Inferior parietal cortex (tissue), 1 donor: ENCODE data around the gene OR1M1.
A peak's percentile ranks its signal among the peaks of the same experiment; 100 is the strongest.

Experiments
- DNase-seq: peaks from one replicate; pipeline ENCODE4 v3.0.0-alpha.2; 2016; ENCODE audit errors: extremely low spot score

Gene OR1M1

DNA sequence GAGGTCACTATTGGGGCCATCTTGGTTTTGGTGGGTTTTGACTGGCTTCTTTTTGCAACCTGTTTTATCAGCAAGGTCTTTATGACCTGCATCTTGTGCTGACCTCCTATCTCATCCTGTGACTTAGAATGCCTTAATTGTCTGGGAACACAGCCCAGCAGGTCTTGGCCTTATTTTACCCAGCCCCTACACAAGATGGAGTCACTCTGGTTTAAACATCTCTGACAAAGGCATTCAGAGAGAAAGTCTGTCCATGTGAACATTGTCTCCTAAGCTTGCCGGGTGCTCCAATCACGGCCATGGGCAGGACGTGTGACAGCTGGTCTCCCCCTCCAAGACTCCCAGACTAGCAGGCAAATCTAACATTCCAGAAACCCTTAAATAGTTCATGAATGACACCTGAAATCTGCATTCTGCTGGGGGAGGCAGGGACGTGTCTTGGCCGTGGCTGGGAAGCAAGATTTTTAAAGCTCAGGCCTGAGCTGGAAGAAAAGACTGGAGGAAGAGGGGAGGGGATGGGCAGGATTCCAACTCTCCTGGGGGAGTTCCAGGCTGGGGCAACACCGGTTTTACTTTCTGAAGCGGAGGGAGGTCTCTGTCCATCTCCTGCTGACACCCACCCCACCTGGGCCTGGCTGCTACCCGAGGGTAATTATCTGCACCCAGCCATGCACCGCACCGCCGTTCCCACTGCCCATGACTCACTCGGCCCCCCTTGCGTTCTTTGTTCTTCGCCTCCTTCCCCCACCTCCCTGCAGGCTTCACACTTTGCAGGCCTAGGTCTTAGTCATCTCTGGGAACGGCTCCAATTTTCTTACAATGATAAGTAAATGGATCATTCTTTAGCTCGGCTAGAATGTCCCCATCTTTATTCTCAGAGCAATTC is 11.6 kb upstream of the OR1M1 start:
- DNase-seq = peak; percentile 76

DNA sequence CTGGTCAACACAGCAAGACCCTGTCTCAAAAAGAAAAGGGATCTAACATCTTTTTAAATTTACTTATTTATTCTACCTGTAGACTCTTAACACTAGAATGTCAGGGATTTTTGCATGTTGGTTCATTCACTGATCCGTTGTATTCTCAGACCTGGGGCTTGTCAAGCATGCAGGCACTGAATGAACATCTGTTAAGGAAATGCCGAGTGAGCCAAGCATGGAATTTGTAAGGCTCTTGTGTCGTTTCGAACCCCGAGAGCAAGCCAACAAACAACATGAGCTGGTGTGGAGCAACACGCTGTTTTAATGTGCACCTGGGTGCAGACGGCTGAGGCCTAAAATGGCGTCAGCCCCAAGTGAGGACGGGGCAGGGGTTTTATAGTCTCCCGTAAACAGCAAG is 10.0 kb upstream of the OR1M1 start:
- no peak for DNase-seq

DNA sequence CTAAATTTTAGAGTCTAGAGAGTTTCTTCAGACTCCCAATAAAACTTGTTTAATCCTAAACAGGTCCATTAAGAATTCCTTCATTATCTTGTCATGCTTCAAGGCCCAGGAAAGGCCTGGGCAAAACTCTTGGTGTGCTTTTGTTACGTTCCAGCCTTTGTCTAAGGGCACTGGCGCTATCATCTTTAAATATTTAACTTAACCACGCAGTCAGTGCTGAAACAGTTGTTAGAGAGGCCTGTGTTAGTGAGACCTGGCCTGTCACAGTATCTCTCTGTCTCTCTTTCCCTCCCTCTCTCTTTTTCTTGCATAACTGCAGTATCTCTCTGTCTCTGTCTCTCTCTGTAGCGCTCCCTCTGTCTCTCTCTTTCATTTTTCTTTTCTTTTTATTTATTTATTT is 8.2 kb upstream of the OR1M1 start:
- DNase-seq = no peak

DNA sequence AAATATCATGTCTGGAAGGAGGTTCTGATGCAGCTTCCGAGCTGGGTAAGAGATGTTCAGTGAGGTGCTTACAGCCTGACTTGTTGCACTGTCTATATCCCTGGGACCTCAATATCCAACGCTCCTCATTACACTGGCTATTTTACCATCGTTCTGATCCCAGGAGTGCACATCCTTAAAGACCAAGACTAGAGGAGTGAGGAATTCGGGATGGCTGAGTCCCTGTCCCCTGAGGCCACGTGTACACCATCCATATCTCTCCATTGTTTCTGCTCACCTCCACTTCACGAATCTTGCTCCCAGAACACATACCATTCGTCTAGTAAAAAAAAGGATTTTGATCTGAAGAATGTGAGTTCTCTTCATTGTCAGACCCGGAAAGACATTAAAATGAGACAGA is 20.5 kb downstream of the OR1M1 start, which contains the start of gene OR7G2:
Gene OR7G2 (minus strand): TSS at position 101 of the 400 bp plus-strand sequence. CDS start 4,232 bp downstream, outside the sequence.
- DNase-seq = no peak

DNA sequence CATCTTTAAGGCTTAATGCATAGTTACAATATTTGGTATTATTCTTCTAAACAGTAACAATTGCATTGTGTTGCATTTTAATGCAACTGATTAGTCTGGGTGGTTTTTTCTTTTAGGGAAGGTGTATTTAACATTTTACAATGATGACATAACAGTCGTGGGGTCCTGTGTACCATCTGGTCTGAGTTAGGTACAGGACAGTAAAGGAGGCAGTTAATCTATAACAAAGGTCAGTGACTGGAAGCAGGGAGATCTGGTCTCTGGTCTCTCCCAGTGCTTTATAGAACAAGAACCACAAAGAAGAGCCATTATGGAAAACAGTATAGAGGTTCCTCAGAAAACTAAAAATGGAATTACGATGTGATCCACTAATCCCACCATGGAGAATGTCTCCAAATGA is 23.1 kb downstream of the OR1M1 start:
- DNase-seq = no peak

DNA sequence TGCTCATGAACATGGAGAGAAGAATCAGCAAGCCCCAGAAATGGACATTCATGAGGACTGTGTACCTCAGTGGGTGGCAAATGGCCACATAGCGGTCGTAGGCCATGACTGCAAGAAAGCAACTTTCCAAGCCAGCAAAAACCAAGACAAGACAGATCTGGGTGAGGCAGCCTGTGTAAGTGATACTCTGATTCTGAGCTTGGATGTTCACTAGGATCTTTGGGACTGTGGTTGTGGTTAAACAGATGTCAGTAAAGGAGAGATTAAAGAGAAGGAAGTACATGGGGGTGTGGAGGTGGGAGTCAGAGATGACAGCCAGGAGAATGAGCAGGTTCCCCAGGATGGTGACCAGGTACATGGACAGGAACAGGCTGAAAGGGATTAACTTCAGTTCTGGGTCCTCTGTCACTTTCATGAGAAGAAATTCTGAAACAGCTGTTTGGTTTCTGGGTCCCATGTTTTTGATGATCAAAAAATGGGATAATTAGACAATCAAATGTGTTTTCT is 28.5 kb downstream of the OR1M1 start, which contains the start of gene OR7G1:
Gene OR7G1 (minus strand): TSS at position 457 of the 507 bp plus-strand sequence. CDS start 0 bp downstream, at position 457.
- DNase-seq = no peak

DNA sequence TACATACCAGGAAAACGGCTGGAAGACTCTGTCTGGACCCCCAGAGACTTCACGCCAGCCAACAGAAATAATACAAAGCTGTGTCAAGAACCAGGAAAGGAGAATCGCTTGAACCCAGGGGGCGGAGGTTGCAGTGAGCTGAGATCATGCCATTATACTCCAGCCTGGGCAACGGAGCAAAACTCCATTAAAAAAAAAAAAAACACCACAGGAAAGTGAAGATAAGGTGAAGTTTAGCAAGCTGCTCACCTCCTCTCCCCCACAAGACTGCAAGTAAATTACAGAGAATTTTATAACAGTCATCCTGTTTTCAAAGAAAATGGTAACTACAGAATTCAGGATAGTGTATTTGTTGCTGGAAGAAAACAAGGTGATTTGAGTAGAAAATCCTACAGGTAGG is 29.7 kb downstream of the OR1M1 start:
- no peak for DNase-seq

DNA sequence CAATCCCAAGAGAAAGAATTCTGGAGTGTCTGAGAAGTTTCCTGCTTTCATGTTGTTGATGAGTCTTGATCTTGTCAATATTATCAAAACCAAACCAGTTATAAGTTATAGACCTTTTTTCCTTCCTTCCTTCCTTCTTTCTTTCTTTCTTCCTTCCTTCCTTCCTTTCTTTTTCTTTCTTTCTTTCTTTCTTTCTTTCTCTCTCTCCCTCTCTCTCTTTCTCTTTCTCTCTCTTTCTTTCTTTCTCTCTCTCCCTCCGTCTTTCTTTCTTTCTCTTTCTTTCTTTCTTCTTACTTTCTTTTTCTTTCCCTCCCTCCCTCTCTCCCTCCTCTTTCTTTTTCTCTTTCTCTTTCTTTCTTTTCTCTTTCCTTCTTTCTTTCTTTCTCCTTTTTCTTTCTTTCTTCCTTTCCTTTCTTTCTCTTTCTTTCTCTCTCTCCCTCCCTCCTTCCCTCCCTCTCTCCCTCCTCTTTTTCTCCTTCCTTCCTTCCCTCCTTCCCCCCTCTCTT is 40.1 kb downstream of the OR1M1 start, which contains the start of gene OR7G3:
Gene OR7G3 (minus strand): TSS at position 51 of the 506 bp plus-strand sequence. CDS start 0 bp downstream, at position 51.
- DNase-seq = no peak

DNA sequence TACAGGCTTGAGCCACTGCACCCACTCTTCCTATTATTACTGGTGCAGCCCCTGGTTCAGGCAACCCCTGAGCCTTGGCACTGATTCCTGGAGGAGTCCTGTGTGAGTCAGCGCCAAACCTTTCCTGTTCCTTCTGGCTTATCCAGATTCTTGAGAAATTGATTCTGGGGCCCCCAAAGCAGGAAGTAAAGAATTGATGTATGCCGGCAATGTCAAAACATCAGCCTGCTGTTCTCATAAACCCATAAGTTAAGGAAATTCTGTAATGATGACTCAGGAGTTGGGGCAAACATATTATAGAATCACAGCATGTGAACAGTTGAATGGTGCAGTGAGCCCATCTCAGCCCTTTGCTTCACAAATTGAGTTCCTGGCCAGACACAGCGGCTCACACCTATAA is 41.3 kb downstream of the OR1M1 start:
- no peak for DNase-seq

DNA sequence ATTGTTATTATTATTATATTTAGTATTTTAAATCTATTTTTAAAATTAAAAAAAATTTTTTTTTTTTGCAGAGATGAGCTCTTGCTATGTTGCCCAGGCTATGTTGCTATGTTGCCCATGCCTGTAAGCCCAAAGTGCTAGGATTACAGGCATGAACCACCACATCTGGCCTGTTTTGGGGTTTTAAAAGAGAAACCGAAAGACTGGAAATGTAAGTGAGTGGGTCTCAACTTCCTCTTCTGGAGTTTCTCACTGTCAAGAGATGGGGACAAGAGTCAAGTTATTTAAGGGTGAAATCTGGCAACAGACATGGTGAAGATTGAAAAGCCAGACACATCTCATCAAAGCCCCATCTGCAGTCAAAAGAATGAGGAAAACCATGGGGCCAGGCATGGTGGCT is 44.1 kb downstream of the OR1M1 start:
- no peak for DNase-seq

DNA sequence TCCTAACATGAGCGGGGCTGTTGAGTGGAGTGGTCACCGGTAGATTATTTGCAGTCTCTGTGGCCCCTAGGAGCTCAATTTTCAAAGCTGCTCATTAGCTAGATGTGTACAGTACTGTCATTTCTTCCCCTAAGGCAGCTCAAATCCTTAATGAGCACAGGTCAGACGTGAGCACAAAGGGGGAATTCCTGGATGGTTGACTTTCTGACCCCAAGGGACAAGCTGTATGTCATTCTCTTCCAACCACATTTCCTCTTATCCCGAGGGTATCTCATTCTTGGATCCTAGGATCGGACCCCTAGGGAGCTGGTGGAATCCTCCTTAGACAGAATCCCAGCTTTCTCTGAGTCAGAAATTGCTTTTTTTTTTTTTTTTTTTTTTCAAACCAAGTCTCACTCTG is 45.6 kb downstream of the OR1M1 start:
- DNase-seq = no peak

DNA sequence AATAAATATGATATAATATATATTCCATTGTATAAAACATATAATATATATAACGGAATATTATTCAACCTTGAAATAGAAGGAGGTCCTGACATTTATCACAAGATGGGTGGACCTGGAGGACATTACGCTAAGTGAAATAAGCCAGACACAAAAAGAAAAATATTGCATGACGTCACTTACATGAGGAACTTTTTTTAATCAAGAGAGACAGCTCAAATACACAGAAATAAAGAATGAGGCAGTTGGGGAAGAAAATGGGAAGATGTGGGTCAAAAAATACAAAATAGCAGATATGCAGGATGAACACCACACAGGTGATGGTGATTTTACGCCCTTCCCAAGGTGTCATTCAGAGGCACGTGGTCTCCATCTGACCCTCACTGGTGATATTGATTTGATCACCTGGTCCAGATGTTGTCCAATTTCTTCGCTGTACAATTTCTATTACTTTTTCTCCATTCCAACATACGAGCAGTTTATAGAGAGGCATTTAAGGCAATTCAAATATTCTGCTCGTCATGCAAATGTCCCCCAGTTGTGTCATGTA is 52.8 kb downstream of the OR1M1 start:
- DNase-seq = no peak

DNA sequence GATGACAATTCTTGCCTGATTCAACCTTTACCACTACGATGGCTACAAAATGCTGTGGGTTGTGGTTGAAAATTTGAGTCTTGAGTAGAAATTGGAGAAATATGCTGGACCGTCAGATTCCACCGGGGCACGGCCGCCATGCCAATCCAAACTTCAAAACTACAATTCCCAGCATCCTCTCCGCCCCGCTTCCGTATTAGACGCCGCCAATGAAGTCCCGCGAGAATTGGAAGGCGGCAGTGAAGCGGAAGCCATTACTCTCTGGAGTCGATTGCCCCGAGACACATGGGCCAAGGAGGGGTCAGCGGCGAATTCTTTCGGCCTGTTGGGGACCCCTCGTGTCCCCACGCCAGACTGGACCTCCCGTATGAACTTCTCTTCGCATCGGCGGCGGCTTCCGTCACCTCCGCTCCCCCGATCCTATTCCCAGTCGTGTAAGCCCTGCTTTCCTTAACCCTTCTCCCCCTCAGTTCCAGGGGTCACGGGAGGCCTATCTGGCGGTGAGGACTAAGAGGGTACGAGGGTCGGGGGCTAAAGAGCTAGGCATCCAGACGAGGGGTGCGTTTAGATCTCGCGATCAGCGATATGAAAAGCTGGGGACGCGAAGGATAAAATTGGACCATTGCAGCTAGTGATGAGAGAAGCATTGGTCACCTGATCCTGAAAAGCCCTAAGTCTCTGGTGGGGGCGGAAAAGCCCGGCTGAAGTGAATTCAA is 53.5 kb downstream of the OR1M1 start, which contains the start of gene ZNF317:
Gene ZNF317 (plus strand): TSS at position 239 of the 716 bp plus-strand sequence. CDS start 15,620 bp downstream, outside the sequence.
- DNase-seq = peak; percentile 96

DNA sequence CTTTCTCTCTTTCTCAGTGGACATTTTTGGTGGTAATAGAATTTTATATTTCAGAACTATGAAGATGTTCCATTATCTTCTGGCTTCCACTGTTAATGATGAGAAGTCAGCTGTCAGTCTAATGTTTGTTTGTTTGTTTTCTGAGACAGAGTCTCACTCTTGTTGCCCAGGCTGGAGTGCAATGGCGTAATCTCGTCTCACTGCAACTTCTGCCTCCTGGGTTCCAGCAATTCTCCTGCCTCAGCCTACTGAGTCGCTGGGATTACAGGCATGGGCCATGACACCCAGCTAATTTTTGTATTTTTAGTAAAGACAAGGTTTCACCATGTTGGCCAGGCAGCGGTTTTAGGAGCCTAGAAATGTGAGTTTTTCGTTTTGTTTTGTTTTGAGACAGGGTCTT is 58.1 kb downstream of the OR1M1 start:
- no peak for DNase-seq
